Measurements from ENCODE around the gene CCDC15.
"Not testable (repeated sequence)": the region's sequence is repeated elsewhere in the genome, so short reads cannot be mapped to it uniquely, and the experiment has no call there.

The CCDC15 gene

DNA sequence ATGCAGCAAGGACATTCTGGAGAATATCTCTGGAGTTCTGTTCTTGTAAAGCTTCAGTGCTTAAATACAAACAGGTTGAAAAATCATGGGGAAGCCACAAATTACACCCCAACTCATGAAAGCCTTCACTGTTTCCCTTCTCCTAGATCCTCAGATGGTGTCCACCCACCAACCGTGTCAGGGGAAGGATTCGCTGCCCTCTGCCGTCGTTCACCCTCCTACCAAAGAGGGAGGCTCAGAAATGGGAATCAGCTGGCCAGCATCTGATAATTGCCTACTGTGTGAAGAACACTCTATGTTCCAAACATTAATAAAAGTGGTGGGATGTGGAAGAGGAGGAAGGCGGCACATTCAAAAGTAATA lies 10.8 kb upstream of the CCDC15 start:
- no peak for DNase-seq

DNA sequence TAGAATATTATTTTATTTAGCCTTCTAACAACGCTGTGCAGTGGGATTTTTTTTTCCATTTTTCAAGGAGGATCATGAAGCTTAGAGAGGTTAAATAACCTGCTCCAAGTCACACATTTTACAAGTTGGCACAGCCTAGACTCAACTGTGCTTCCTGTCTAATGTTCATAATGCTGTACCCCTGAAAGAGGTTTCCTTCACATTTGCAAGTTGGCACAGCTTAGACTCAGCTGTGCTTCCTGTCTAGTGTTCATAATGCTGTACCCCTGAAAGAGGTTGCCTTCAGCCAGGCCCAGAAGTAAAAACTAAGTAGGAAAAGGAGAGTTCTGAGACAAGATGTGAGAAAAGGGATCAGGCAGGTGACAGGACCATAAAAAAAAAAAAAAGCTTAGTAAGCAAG lies 10.3 kb upstream of the CCDC15 start:
- no peak for DNase-seq

- no peak for DNase-seq
Measured at GRCh38 chr11:124944565-124944964, 9.4 kb upstream of the CCDC15 start.

DNA sequence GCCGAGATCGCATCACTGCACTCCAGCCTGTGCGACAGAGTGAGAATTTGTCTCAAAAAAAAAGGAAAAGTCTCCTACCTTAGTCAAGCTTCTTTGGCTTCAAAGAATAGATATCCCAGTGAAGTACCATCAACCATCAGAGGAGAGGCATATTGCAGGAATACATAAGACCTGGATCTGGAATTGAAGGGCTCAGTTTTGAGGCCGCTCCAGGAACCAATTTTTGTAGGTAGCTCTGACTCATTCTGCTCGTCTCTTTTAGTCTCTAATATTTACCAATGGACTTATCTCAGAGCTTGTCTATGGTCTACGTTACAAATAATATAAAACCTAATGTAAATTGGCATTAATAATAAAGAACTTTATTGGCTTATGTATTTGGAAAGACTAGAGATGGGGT lies 8.2 kb upstream of the CCDC15 start:
- no peak for DNase-seq

DNA sequence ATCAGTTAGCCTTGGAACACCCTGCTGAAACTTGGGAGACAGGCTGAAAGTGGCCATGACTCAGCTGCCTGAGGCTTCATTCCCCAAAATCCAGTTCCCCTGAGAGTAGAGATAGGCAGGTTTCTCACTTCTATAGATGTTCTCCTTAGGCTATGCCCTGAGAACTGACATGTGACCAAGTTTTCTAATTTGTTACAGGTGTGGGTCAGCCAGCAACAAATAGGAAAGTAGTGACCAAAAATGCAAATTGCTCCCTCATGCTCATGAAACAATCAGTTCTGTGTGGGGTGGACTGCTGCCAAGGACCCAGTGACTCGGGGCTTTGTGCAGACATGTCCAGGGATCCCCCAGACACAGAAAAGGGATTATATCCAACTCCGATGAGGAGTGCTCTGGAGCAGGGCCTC lies 7.3 kb upstream of the CCDC15 start:
- no peak for DNase-seq

GRCh38 chr11:124950601-124951330 lies 3.2 kb upstream of the CCDC15 start:
- no peak for DNase-seq

DNA sequence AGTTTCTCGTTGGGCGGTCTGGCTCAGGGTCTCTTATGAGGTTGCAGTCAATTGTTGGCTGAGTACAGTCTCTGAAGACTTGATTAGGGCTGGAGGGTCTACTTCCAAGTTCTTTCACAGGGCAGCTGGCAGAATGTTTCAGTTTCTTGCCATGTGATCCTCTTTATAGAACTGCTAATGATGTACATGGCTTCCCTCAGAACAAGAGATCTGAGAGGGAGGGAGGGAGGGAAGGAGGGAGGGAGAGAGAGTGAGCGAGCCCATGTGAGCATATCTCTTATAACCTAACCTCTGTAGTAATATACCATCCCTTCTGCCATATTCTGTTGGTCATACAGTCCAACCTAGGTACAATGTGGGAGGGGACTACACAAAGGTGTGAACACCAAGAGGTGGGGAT lies 2.7 kb upstream of the CCDC15 start:
- no peak for DNase-seq

- no peak for DNase-seq
Measured at GRCh38 chr11:124954590-124954955, 571 bp downstream of the CCDC15 start.

DNA sequence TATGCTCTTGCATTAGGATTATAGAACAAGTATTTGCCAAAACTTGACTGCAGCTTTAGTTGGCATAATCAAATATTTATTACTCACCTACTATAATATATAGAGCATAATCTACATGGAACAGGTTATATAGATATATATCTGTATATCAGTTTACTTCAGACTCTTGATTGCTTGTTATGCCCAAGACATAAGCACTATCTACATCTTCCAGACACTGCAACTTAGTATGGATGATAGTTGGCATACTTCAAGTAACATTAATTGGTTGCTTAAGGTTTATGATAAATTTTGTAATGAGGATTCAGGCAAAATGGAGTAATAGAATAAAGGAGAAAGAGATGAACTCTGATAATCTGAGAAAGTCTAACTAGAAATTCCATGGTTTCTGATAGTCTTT lies 1.0 kb downstream of the CCDC15 start:
- no peak for DNase-seq

DNA sequence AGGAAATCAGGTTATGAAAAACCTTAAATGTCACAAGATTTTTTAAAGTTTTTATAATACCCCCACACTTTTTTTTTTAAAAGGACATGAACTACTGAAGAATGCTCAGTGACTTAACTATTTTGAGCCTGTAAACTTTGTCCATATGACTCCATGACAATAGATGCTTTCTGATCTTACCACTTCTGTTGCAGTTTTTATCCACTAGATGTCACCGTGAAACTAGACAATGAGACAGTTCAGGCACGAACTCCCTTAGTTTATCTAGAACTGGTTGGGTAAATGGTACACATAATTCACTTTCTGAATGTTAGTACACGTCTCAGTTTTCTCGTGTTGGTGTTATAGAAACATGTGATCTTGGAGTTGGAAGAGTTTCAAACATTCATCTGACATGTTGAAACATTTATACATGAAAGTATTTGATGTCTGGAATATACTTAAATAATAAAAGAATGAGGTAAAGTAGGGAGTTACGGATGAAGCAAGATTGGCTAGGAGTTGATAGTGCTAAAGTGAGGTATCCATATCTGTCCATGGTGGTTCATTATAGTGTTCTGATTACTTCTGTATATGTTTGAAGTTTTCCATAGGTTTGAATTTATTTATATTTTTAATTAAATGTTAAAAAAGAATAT lies 8.1 kb downstream of the CCDC15 start:
- no peak for DNase-seq

GRCh38 chr11:124968197-124968596 lies 14.2 kb downstream of the CCDC15 start:
- not testable (repeated sequence) for DNase-seq

GRCh38 chr11:124970925-124971324 lies 16.9 kb downstream of the CCDC15 start:
- DNase-seq, result no peak

- DNase-seq, result no peak
Measured at GRCh38 chr11:124971810-124972209, 17.8 kb downstream of the CCDC15 start.

- no peak for DNase-seq
Measured at GRCh38 chr11:124976531-124976930, 22.5 kb downstream of the CCDC15 start.

DNA sequence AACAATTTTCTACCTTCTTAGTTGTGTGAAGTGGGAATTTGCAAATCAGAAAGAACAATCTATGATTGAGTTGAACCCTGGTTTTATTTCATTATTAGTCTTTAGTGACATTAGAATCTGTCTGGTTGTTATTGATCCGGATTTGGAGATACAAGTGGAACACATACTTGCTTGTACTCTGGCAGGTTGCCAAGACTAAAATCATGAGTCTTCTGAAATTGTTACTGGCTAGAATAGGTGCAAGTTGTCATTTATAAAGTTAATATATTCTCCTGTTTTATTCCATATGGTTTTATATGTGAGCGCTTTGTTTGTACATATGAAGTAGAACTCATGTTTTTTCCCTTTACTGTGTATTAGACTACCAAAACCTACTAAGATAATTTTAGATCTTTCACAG lies 23.0 kb downstream of the CCDC15 start:
- DNase-seq, result no peak

DNA sequence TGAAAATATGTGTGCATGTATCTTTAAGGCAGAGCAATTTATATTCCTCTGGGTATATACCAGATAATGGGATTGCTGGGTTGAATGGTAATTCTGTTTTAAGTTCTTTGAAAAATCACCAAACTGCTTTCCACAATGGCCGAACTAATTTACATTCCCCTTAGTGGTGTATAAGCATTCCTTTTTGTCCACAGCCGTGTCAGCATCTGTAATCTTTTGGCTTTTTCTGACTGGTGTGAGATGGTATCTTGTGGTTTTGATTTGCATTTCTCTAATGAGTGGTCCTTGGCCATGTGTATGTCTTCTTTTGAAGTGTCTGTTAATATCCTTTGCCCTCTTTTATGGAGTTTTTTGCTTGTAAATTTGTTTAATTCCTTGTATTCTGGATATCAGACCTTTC lies 24.3 kb downstream of the CCDC15 start:
- no peak for DNase-seq

- DNase-seq, result no peak
Measured at GRCh38 chr11:124982043-124982442, 28.0 kb downstream of the CCDC15 start.

DNA sequence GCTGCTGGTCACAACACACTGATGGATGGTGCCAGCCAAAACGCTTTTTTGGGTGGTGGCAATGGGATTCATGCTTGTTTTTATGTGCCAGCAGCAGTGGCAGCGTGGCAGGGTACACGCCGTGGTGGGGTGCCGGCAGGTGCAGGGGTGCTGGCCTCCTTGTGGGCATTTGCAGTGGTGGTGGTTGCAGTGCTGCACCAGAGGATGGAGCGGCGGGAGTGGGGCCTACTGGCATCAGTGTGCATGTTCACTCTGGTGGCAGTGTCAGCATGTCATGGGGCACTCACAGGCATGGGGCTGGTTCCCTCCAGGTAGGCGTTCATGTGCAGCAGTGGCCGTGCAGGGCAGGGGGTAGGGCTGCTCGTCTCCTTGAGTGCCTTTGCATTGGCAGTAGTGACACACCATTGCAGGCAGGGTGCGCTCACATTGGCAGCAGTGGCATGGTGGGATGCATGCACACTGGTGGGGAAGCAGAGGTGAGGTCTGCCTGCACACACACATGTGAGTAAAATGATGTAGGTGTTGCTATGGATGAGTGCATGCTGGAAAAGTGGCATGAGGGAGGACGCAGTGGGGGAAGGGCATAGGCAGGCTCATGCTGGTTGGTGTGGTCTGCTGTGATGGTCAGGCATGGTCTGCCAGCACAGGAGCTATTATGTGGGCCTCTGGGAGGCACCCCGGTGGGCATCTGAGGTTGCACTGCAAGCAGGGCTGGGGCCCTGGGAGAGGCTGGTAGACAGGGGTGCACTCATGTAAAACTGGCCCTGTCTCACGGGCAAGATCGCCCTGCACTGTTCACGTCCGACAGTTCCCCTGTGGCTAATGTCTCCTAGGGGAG lies 29.9 kb downstream of the CCDC15 start:
- DNase-seq, result no peak

DNA sequence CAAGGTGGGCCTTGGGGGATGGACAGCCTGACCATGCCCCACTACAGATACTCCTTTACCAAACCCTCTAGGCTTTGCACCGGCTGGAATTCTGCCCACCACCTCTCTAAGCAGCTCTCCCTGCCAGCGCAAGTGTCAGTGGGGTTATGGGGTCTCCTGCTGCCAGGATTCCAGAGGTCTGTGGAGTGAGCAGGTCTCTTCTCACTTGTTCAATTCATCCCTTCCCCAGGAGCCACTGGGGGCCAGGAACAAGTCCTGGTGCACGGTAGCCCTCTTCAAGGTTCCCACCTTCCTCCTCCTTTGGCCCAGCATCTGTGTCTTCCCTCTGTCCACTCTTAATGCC lies 30.5 kb downstream of the CCDC15 start:
- no peak for DNase-seq

- DNase-seq, result no peak
Measured at GRCh38 chr11:124987096-124987495, 33.1 kb downstream of the CCDC15 start.

- no peak for DNase-seq
Measured at GRCh38 chr11:124988063-124988462, 34.1 kb downstream of the CCDC15 start.

DNA sequence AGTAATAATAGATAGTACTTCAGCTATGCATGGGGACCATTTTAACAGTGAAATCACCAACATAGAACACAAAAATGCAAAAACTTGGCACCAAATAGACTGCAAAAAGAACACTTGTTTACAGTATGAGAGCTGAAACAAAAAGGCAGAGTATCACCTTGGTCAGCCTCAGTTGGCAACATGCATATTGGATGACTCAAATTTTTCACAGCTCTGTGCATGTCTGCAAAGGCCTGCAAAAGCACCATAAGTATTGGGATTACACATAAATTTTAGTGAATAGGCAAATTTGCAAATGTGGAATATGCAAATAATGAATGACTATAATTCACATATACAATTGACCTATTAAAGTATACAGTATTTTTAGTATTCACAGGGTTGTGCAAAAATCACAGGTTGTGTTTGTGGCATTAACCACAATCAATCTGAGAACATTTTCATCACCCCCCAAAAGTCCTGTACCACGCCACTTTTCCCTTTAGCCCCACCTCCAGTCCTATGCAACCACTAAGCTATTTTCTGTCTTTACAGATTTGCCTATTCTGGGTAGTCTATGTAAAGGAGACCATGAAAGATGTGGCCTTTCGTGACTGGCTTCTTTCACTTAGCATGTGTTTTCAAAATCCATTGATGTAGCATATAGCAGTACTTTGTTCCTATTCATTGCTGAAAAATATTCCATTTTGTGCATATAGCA lies 47.2 kb downstream of the CCDC15 start:
- no peak for DNase-seq

GRCh38 chr11:125001849-125002248 lies 47.8 kb downstream of the CCDC15 start:
- DNase-seq, result no peak

DNA sequence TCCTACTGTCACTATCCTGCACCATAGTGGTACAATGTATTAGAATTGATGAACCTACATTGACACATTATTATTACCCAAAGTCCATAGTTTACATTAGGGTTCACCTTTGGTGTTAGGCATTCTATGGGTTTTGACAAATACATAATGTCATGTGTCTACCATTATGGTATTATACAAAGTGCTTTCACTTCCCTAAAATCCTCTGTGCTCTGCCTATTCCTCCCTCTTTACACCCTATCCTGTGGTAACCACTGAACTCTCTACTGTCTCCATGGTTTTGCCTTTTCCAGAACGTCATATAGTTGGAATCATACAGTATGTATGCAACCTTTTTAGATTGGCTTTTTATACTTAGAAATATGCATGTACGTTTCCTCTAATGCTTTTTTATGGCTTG lies 51.5 kb downstream of the CCDC15 start:
- no peak for DNase-seq
